Ureter (tissue), 1 donor: ENCODE results near the gene FCMR. TPM values are rescaled to one million over a fixed set of nuclear protein-coding genes. Genes with fewer than 3 reads are reported as not detected.
"Not testable (repeated sequence)": the region's sequence is repeated elsewhere in the genome, so short reads cannot be mapped to it uniquely, and the experiment has no call there.

Experiments
- DNase-seq: peaks from one replicate; pipeline ENCODE4 v3.0.0-alpha.2; 2020; ENCODE audit warnings: low spot score
- total RNA-seq: library from RNA; stranded (reverse); gene quantifications from one replicate; pipeline ENCODE4 v1.2.4, GENCODE V29; 2023
- donor health status: DM: yes; HTN: yes; CAD: no.

The FCMR gene
- total RNA-seq, 1 donor from 2014 or later = 17.1 TPM

DNA sequence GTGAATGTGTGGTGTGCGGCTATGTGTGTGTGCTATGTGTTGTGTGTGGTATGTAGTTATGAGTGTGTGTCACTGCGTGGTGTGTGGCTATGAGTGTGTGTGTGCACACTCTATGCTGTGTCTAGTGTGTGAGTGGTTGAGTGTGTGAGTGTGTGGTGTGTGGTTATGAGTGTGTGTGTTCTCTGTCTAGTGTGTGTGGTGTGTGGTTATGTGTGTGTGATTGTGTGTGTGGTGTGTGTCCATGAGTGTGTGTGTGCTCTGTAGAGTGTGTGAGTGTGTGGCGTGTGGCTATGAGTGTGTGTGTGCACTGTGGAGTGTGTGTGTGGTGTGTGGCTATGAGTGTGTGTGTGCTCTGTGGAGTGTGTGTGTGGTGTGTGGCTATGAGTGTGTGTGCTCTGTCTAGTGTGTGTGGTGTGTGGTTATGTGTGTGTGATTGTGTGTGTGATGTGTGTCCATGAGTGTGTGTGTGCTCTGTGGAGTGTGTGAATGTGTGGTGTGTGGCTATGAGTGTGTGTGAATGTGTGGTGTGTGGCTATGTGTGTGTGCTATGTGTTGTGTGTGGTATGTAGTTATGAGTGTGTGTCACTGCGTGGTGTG lies 2.3 kb upstream of the FCMR start:
- not testable (repeated sequence) for DNase-seq

DNA sequence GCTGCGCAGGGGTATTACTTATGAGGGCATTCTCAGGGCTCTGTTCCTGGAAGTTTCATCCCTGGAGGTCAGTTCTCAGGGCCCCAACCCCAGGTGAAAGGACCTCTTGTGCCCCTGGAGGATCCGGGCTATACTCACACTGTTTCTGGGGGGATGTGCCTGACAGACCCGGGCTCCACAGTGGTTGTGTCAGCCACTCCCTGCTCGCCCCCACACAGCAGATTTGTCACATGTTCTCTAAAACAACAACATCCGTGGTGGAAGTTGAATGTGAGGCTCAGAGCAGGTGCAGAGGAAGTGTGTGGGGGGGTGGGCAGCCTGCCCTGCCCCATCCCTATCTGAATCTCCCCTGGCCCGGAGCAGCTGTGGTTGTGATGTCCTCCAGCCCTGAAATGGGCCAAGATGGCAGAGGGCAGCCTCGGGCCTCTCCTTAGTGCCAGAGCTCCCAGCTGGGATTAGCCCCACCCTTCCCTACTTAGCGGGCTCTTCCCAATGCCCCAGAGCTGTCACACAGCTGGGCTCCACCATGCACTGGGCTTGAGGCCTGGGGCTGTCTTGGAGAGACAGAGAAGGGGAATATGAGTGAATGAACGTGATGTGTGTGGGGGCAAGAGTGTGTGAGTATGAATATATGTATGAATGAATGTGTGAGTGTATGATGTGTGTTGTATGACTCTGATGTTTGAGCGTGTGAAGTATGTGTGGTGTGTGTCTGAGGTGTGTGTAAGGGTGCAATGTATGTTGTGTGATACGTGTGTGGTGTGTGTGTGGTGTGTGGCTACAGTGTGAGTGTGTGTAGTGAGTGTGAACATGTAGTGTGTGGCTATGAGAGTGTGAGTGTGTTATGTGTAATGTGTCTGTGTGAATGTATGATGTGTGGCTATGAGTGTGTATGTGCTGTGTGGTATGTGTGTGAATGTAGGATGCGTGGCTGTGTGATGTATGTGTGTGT lies 1.5 kb upstream of the FCMR start:
- DNase-seq = no peak

DNA sequence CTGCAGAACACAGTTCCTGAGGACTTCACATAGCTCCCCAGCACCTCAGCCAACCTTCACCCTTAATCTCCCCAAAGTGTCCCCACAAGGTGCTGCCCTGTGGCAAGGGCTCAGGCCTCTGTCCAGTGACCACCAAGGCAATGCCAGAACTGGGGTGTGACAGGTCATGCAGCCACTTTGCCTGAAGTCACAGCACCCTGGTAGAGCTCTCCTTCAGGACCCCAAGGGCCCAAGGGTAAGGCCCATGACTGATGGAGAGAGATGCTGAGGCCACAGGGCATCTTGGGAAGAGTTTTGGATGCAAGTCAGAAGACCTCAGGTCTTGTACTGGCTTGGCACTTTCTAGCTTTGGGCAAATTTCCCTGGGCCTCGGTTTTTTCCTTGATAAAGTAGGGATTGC lies 783 bp upstream of the FCMR start:
- DNase-seq = no peak

DNA sequence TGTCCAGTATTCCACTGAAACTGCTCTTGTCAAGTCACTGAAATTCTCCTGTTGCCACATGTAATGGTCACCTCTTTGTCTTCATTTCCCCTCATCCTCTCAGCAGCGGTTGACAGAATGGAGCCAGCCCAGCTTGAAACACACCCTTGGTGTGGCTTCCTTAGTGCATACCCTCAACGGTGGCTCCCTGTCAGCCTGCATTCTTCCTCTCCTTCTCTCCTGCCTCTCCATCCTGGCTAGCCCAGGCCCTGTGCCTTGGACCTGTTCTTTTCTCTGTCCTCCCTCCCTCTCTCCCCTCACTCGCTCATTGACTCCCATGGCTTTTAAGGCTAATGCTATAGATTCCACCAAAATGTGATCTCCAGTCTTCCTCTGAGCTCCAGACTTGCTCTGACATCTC lies 3.7 kb downstream of the FCMR start:
- no peak for DNase-seq

DNA sequence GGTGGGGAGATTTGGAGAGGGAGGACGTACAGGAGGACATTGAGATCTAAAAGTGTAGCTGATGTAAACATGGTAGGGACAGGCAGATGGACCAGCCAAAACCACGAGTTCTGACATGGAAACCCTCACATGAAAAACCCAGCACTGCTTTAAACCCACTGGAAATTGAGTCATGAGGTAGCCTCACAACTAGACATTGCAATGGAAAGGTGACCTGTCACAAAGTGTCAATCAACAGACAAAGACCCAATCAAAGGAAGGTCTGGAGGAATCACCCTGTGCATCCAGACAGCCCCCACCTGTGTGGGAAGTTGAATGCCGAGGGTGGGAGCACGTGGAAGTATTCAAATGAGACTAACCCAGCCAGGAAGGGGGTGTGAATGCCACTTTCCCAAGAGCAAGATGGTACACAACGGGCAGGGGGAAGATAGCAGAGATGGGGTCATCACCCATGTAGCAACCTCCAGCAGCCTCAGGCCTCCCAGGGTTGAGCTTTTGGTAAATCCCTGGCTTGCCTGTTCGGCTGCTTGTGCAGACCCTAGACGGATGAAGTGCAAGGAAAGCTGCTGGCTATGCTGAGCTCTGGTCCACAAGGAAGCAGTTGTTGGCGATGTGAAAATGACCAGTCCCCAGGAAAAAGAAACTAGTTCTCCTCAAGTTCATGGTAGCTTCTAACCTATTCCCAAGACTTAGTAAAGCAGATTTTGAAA lies 5.6 kb downstream of the FCMR start:
- DNase-seq = no peak

GRCh38 chr1:206915030-206915735 lies 6.6 kb downstream of the FCMR start:
- DNase-seq = no peak

GRCh38 chr1:206913766-206914537 lies 7.8 kb downstream of the FCMR start:
- DNase-seq = no peak

DNA sequence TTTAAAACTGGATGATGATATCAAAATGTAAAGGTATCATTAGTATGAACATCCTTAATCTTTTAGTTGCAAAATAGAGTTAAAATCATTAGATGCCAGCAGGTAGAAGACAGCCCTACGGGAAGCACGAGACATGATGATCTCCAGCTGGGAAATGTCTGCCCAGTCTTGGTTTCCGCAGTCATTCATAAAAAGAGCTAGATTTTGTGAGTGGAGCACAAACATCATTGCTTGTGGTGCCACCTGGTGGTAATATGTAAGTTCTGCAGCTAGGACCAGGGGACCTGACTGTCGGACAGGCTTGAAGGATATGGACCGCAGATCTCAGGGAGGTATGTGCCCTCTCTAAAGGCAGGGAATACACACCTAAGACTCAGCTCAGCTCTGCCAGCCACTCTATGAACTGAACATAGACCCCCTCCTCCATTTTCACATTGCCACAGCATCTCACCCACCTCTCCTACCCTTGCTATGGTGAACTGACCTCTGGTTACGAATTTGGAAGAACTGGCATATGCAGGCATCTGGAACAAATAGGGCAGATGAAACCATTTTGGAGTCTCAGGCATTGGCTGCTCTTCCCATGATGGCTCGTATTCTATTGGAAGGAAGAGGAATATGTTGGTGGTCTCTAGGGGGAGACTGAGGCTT lies 9.2 kb downstream of the FCMR start:
- peak; percentile 84 for DNase-seq

DNA sequence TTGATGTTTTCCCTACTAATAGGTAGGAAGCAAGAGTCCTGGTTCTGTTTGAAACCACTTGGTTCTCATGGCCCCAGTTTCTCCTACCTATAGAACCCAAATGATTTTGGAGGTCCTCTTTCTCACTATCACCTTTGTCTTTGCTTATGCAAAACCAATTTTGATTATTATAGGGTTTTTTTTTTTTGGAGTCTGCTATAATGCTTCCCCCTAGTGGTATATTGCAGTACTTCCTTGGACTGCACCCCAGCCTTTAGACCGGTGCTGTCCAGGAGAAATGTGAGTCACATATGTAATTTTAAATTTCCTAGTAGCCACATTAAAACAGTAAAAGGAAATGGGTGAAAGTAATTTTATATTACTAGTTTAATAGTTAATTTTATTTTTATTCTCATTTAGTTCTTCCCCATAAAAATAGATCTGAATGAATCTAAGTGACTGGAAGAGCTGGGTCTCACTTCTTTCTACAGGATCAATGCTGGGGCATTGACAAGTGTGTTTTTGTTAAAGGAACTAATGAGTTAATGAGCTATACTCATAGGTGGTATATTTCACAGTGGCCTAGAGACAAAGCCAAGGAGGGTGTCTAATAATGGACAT lies 10.6 kb downstream of the FCMR start:
- no peak for DNase-seq

DNA sequence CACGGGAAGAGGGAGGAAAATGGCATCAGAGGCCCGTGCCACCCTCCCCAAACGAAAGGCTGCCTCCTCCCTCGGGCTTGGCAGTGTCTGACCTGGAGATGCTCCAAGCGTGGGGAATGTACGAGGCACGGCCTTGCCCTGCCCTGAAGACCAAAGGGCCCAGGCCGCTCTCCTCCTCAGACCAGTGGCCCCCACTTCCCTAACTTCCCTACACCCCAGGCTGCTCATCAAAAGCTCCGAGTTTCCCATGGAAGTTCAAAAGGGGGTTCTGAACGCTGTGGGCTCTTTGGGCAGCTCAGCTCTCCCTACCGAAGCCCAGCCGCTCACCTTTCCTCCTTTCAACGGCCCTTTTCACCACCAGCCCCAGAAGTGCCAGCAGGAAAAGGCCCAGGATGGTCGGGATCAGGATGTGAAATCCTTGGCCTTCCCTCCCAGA lies 11.8 kb downstream of the FCMR start:
- no peak for DNase-seq

DNA sequence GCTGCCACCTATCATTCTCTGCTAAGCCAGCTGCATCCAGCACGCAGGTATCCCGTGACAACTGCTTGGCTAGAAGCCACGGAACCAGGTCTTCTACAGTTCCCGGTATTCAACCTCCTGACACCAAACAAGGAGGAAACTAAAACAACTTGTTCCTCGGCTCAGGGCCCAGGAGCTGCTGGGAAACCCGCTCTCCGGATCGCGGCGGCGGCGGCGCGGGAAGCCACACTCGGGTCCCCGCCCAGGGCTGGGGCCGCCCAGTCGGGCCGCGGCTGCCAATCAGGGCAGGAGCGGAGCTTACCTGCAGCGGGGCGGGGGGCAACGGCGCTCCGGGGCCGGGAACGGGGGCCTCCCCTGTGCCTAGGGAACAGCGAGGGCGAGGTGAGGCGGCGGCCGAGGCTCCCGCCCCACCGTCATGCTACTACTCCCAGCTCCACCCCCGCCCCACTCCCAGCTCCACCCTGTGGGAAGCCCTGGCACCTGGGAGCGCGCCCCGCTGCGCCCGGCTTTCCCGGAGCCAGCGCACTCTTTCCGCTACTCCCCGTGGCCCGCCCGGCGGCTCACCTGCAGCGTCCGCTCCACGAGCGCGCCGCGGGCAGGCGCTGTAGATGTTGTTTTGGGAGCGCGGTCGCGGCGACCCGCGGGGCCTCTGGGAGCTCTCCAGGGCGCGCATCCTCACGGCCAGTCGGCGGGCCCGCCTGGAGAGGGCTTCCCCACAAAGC lies 12.4 kb downstream of the FCMR start:
- DNase-seq = peak; percentile 89

GRCh38 chr1:206908038-206908437 lies 13.7 kb downstream of the FCMR start:
- no peak for DNase-seq

DNA sequence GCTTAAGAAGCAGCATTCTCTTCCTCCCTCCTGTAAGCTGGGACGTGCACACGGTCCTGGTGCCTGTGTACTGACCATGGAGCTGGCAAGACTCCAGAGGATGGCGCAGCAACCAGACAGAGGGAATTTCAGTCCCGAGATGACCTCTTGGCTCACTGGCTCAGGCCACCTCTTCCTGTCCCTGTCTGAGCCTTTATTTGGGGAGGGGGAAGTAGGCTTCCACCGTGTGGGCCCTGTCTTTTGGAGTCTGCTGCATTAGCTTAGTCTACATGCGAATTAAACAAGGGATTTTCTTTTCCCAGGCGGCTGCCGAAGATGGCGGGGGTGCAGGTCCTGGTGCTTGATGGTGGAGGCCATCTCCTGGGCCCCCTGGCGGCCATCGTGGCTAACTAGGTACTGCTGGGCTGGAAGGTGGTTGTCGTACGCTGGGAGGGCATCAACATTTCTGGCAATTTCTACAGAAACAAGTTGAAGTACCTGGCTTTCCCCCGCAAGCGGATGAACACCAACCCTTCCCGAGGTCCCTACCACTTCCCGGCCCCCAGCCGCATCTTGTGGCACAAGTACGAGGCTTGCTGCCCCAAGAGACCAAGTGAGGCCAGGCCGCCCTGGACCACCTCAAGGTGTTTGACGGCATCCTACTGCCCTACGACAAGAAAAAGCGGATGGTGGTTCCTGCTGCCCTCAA lies 14.3 kb downstream of the FCMR start:
- DNase-seq = no peak

- DNase-seq = no peak
Measured at GRCh38 chr1:206905295-206906164, 16.2 kb downstream of the FCMR start.

- no peak for DNase-seq
Measured at GRCh38 chr1:206904423-206905142, 17.2 kb downstream of the FCMR start.

DNA sequence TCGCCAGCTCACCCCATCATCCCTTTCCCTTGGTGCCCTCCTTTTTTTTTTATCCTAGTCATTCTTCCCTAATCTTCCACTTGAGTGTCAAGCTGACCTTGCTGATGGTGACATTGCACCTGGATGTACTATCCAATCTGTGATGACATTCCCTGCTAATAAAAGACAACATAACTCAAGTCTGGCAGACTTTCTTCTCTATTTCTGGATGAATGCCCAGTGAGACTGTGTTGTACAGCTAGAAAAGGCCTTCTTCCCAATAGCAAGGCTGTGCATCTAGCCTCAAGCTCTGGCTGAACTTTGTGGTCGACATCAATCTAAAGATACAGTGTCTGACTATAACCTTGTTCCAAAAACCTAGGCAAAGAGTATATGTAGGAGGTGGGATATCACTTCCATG lies 18.1 kb downstream of the FCMR start:
- DNase-seq = no peak

DNA sequence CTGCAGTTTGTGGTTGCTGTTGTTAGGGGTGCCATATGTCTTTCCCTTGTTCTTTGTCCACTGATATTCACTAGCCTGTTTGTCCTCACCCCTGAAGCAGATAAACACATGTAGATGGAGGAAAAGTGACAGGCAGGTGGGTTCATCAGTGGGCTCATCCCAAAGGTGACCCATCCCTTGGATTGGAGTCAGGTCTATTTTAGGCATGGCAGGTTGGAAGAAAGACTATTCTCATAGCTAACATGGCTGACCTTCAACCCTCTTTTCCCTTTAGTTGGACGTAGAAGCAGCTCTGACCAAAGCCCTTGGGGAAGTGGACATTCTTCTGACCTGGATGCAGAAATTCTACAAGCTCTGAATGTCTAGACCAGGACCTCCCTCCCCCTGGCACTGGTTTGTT lies 19.0 kb downstream of the FCMR start:
- no peak for DNase-seq
